Measurements from ENCODE around the gene EIF3B. TPM values are rescaled to one million over a fixed set of nuclear protein-coding genes. Genes with fewer than 3 reads are reported as not detected.
"Not testable (repeated sequence)": the region's sequence is repeated elsewhere in the genome, so short reads cannot be mapped to it uniquely, and the experiment has no call there.

The EIF3B gene
- total RNA-seq, 1 donor from 2014 or later, result 213 TPM

- Mint-ChIP-seq H3K27me3 (ENCODE audit: low read depth, unreplicated experiment) (no peaks in the 10 kb centered on the region), H3K36me3 (ENCODE audit: low read depth, unreplicated experiment) (no peaks in the 10 kb centered on the region)
Observed at GRCh38 chr7:2336626-2337299, 17.9 kb upstream of the EIF3B start.

GRCh38 chr7:2347351-2348063, 7.1 kb upstream of the EIF3B start:
- not testable (repeated sequence) for H3K27me3 Mint-ChIP-seq (ENCODE audit: low read depth, unreplicated experiment); H3K4me1 Mint-ChIP-seq (ENCODE audit: low read depth, unreplicated experiment); H3K4me3 ChIP-seq (ENCODE audit: insufficient read depth, low read depth, low read length); H3K9me3 ChIP-seq (ENCODE audit: insufficient read depth, low read depth, low read length); DNase-seq (ENCODE audit: low read depth); FAIRE-seq; H3K27ac ChIP-seq (ENCODE audit: low read depth, low read length); H3K27ac Mint-ChIP-seq (ENCODE audit: unreplicated experiment); H3K79me2 ChIP-seq (ENCODE audit: insufficient read depth, low read length); H3K9me3 Mint-ChIP-seq (ENCODE audit: unreplicated experiment); H3K36me3 ChIP-seq (ENCODE audit: insufficient read depth, low read length); H4K20me1 ChIP-seq (ENCODE audit: insufficient read depth, low read length); H3K4me1 ChIP-seq (ENCODE audit: insufficient read depth, low read length); H3K4me3 Mint-ChIP-seq (ENCODE audit: unreplicated experiment); H3K27me3 ChIP-seq (ENCODE audit: insufficient read depth, low read length); H3K36me3 Mint-ChIP-seq (ENCODE audit: low read depth, unreplicated experiment)
- Histone ChIP-seq H3K4me2 (ENCODE audit: low read length) (peak overlapping the region; percentile 49), H3K9ac (ENCODE audit: low read length) (peak overlapping the region; percentile 7), H2AFZ (ENCODE audit: low read depth, low read length) (peak overlapping the region; percentile 27)

More at GRCh38 chr7:2336626-2337299, 17.9 kb upstream of the EIF3B start:
- Histone ChIP-seq H3K4me2 (ENCODE audit: low read length) (no peak overlapping the region), H4K20me1 (ENCODE audit: insufficient read depth, low read length) (no peaks in the 10 kb centered on the region), H3K36me3 (ENCODE audit: insufficient read depth, low read length) (no peaks in the 10 kb centered on the region), H2AFZ (ENCODE audit: low read depth, low read length) (no peak overlapping the region), H3K79me2 (ENCODE audit: insufficient read depth, low read length) (no peaks in the 10 kb centered on the region), H3K4me3 (ENCODE audit: insufficient read depth, low read depth, low read length) (no peak overlapping the region), H3K27me3 (ENCODE audit: insufficient read depth, low read length) (no peaks in the 10 kb centered on the region), H3K9me3 (ENCODE audit: insufficient read depth, low read depth, low read length) (no peaks in the 10 kb centered on the region), H3K4me1 (ENCODE audit: insufficient read depth, low read length) (no peaks in the 10 kb centered on the region), H3K9ac (ENCODE audit: low read length) (no peak overlapping the region), H3K27ac (ENCODE audit: low read depth, low read length) (no peak overlapping the region)
- TF ChIP-seq EZH2 (IDR thresholded peaks at IDR 0.05; ENCODE audit: insufficient read depth, low read length) (no peak), CTCF (IDR thresholded peaks at IDR 0.05; ENCODE audit: insufficient read depth, low read depth, low read length) (no peak)
- Mint-ChIP-seq H3K4me1 (ENCODE audit: low read depth, unreplicated experiment) (no peaks in the 10 kb centered on the region), H3K27ac (ENCODE audit: unreplicated experiment) (no peak overlapping the region), H3K9me3 (ENCODE audit: unreplicated experiment) (no peaks in the 10 kb centered on the region), H3K4me3 (ENCODE audit: unreplicated experiment) (no peak overlapping the region)
- DNase-seq (ENCODE audit: low read depth), result no peak
- no peak for FAIRE-seq

- no peak for TF ChIP-seq CTCF (IDR thresholded peaks at IDR 0.05; ENCODE audit: insufficient read depth, low read depth, low read length)
- no peak overlapping the region for H2AFZ ChIP-seq (ENCODE audit: low read depth, low read length)
- H3K4me3 Mint-ChIP-seq (ENCODE audit: unreplicated experiment), result no peak overlapping the region
- H3K36me3 Mint-ChIP-seq (ENCODE audit: low read depth, unreplicated experiment), result peaks cover 3% of the 10 kb centered on the region
- no peaks in the 10 kb centered on the region for H3K9me3 ChIP-seq (ENCODE audit: insufficient read depth, low read depth, low read length)
- no peak overlapping the region for H3K4me3 ChIP-seq (ENCODE audit: insufficient read depth, low read depth, low read length)
- no peaks in the 10 kb centered on the region for H3K27me3 ChIP-seq (ENCODE audit: insufficient read depth, low read length)
- peaks cover 6% of the 10 kb centered on the region for H3K4me1 ChIP-seq (ENCODE audit: insufficient read depth, low read length)
- DNase-seq (ENCODE audit: low read depth), result no peak
- H3K9ac ChIP-seq (ENCODE audit: low read length), result no peak overlapping the region
- H3K79me2 ChIP-seq (ENCODE audit: insufficient read depth, low read length), result peaks cover 8% of the 10 kb centered on the region
- no peaks in the 10 kb centered on the region for H3K36me3 ChIP-seq (ENCODE audit: insufficient read depth, low read length)
- H3K4me1 Mint-ChIP-seq (ENCODE audit: low read depth, unreplicated experiment), result no peaks in the 10 kb centered on the region
- H3K27me3 Mint-ChIP-seq (ENCODE audit: low read depth, unreplicated experiment), result no peaks in the 10 kb centered on the region
- no peaks in the 10 kb centered on the region for H3K9me3 Mint-ChIP-seq (ENCODE audit: unreplicated experiment)
- no peak for FAIRE-seq
- H3K4me2 ChIP-seq (ENCODE audit: low read length), result no peak overlapping the region
- H3K27ac Mint-ChIP-seq (ENCODE audit: unreplicated experiment), result no peak overlapping the region
- H4K20me1 ChIP-seq (ENCODE audit: insufficient read depth, low read length), result peaks cover under 1% of the 10 kb centered on the region
- H3K27ac ChIP-seq (ENCODE audit: low read depth, low read length), result no peak overlapping the region
Observed at GRCh38 chr7:2350055-2350454, 4.6 kb upstream of the EIF3B start.
